GM21619 (cell line): ENCODE measurements around the gene GNRHR.
"Not testable (repeated sequence)": the region's sequence is repeated elsewhere in the genome, so short reads cannot be mapped to it uniquely, and the experiment has no call there.

Source experiments
- ATAC-seq: cut with Tn5 transposase; IDR thresholded peaks from one replicate; pipeline ENCODE4 v1.9.1; 2021; ENCODE audit not compliant: unreplicated experiment

Gene GNRHR

DNA sequence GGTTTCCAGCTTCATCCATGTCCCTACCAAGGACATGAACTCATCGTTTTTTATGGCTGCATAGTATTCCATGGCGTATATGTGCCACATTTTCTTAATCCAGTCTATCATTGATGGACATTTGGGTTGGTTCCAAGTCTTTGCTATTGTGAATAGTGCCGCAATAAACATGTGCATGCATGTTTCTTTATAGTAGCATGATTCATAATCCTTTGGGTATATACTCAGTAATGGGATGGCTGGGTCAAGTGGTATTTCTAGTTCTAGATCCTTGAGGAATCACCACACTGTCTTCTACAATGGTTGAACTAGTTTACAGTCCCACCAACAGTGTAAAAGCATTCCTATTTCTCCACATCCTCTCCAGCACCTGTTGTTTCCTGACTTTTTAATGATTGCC is 23.7 kb downstream of the GNRHR start:
- ATAC-seq = not testable (repeated sequence)

DNA sequence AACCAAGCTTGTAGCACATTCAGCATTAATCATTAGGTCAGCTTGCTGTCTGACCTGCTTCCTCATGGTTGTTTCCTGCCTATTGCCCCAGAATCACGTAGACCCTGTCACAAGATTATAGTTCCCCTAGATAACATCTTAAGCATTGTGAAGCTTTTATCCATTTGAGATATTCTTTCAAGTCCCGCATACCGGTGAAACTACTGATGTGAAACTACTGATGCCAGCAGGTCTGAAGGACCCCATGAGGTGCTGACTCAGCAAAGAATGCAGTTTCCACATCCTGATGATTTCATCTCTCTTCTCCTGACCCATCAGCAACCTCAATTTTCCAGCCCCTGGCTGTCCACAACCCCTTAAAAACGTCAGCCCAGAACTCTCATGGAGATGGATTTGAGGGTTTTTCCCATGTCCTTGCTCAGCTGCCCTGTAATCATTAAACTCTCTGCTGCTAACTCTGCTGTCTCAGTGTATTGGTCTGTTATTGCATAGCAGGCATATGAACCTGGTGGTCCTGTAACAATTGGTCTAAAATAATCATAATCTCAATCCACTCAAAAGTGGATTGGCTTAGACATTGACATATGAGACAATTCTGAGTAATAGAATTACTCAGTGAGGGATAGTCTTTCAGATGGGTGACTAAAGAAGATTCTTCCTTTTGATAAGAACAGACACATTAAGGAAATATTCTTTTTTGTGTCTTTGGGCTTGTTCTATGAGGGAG is 26.9 kb downstream of the GNRHR start:
- no peak for ATAC-seq

DNA sequence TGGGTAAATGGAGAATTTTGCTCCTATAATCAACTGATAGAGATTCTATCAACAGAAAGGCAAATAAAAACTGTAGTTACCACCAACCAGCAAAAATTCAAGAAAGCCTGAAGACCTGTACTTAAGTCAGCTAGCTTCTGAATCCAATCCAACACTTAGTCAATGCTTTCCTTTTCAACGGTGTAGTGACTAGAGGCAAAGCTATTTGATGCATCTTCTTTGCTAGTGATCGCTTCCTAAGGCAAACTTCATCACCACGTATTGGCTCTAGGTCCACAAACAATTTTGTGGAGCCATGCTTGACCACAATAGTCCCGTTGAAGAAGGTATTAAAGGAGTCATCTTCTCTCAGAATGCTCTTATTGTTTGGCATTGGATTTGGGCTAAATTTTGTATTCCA is 28.2 kb downstream of the GNRHR start:
- no peak for ATAC-seq

DNA sequence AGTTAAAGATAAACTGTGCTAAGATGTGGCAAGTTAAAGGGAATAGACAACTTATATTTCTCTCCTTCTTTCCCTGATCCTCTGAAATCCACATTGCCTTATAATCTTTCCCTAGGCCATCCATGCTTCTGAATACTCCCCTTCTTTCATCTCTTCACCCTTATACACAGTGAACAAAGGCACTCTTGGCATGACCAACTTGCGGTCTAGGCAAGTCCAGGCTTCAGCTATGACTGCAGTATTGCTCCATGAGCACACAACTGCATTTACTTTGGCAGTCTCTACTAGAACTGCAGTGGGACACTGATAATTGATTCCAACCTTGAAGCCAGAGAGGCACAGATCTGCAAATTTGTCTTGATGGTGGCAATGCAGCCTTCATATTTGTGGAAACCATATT is 29.1 kb downstream of the GNRHR start:
- no peak for ATAC-seq

DNA sequence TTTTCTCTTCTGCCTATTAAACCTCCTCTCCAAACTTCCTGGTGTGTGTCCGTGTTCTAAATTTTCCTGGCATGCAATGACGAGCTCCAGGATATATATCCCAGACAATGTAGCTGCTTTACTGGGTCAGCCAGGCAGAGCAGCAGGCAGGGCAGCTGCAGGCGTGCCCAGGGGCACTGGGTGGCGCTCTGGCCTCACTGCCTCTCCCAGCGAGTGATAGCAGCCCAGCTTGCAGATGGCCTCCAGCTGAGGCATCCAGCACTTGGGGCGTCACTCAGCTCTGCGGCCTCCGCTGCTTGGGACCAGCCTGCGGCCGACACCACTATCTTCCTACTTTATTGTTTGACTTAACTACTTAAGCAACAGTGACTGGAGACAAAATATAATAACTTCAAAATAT is 30.2 kb downstream of the GNRHR start:
- no peak for ATAC-seq

- no peak for ATAC-seq
Measured at GRCh38 chr4:67723341-67723740, 30.8 kb downstream of the GNRHR start.

GRCh38 chr4:67721770-67722597 is 32.2 kb downstream of the GNRHR start:
- no peak for ATAC-seq

- no peak for ATAC-seq
Measured at GRCh38 chr4:67721315-67721769, 32.8 kb downstream of the GNRHR start.

DNA sequence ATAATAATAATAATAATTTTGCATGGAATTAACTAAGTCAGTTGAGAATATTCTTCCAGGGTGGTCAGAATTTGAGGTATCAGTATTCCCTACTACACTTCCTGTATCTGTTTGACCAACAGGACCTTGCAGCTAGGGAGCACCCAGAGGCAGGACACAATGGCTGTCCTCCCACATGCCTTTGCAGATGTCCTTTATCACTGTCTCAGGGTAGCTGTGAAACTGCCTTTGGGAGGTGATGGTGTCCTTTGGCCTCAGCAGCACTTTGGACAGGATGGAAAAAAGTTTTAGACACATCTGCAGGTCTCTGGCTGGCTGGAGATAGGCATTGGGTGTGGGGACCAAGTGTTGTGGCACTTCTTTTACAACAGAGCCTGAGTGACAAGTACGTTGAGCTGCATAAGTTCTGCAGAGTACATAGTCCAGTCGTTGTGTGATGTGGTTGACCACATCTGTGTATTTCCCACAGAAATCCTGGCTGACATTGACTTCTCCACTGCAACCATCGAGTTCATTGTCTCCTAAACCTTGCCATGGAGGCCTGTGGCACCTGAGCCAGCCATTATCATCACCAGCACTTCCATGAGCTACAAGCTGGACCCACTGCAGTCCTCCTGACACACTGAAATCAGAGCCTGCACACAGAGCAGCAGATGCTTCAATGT is 34.1 kb downstream of the GNRHR start:
- ATAC-seq = no peak

- ATAC-seq = no peak
Measured at GRCh38 chr4:67718848-67719247, 35.3 kb downstream of the GNRHR start.

- ATAC-seq = no peak
Measured at GRCh38 chr4:67717586-67717985, 36.6 kb downstream of the GNRHR start.

DNA sequence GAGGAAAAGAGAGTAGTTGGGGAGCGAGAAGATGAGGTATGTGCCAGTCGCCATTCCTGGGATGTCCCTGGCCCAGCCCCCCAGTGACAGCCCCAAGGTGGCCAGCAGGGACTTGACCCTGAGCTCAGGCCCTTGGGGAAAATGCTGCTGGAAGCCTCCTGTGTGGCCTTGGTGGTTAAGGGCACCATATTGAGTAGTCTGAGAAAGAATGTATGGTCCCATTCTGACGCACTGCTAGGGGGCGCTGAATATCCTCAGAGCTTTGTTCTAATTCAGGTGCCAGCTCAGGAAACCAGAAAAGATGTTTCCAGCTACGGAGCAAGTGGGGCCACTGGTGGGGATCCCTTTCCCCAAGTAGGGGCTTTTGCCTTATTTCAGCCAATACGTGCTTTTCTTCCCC is 39.2 kb downstream of the GNRHR start:
- ATAC-seq = no peak

DNA sequence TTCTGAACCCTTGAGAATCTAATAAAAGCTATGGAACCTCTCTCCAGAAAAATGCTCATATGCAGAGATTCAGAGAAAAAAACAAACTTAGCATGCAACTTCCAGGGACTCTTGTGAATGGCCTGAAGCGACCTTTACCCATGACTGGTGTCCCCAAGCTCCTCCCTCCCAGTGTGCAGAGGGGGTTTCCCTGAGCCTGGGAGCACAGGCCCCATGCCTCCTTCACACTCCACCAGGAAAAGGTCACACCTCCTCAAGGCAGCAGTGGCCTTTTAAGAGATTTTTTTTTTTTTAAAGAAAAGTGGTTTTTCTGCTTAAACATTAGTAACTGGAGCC is 40.0 kb downstream of the GNRHR start:
- peak; percentile 70 for ATAC-seq

GRCh38 chr4:67713529-67714247 is 40.5 kb downstream of the GNRHR start:
- ATAC-seq = no peak

GRCh38 chr4:67712650-67713528 is 41.3 kb downstream of the GNRHR start:
- no peak for ATAC-seq

- ATAC-seq = no peak
Measured at GRCh38 chr4:67712000-67712625, 42.1 kb downstream of the GNRHR start.

- not testable (repeated sequence) for ATAC-seq
Measured at GRCh38 chr4:67706682-67707081, 47.5 kb downstream of the GNRHR start.

DNA sequence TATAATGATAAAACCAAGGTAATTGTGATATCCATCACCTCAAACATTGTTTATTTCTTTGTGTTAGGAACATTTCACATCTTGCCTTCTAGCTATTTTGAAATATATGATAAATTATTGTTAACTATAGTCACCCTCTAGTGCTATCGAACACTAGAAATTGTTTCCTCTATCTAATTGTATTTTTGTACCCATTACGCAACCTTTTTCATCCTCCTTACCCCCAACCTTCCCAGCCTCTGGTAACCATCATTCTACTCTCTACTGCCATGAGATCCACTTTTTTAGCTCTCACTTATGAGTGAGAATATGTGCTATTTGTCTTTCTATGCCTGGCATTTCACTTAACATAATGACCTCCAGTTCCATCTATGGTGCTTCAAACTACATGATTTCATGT is 49.3 kb downstream of the GNRHR start:
- ATAC-seq = no peak

GRCh38 chr4:67702166-67702565 is 52.0 kb downstream of the GNRHR start:
- ATAC-seq = no peak

- no peak for ATAC-seq
Measured at GRCh38 chr4:67701517-67701850, 52.7 kb downstream of the GNRHR start.
